CD4-positive, alpha-beta T cell treated with Interleukin-17A for 4 hours (primary cell): Measurements from ENCODE around the gene CD151.

Source experiments
- DNase-seq: peaks from one replicate; pipeline ENCODE4 v3.0.0-alpha.2; 2020; ENCODE audit warnings: mixed read lengths

The CD151 gene

DNA sequence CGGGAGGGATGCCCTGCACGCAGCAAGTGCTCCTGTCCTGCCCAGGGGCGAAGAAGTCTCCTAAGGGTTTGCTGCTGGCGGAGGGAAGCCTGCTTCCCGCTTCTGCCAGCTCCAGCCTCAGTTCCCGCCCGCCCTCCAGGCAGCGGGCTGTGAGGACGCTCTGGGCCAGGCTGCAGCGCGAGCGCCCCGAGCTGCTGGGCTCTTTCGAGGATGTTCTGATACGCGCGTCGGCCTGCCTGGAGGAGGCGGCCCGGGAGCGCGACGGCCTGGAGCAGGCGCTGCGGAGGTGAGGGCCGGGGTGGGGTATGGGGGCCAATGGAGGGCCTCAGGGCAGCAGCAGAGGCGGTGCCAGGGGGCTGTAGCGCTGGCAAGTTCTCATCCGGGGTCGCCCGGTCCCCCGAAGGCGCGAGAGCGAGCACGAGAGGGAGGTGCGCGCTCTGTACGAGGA is 2.9 kb upstream of the CD151 start:
- DNase-seq = peak; percentile 25

GRCh38 chr11:830295-831117 is 2.2 kb upstream of the CD151 start:
- DNase-seq = peak; percentile 69

DNA sequence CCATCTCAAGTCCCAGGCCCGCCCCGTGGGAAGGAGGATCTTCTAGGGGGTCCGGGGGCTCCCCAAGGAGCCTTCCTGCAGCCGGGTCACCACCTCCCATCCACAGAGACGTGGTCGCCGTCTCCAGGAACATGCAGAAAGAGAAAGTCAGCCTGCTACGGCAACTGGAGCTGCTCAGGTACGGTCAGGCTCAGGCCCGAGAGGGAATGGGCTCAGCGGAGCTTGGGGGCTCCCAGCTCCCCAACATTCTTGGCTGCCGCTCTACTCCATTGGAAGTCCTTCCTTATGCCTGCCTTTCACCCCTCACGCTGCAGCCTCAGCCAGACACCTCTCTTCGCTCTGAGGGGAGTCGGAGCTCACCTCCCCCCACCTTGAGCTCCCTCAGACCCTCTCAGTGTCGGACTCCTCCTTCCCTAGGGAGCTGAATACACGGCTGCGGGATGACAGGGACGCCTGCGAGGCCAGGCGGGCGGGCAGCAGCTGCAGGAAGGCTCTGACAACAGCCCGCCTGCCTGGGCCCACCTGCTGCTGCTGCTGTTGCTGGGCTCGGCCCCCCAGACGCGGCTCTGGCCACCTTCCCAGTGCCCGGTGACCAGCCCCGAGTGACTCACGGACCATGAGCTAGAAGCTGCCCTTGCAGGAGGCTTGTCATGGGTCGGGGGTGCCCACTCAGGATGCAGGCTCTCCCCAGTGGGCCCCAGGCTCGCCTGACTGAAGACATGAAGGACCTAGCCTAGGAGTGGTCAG is 1.5 kb upstream of the CD151 start:
- DNase-seq = no peak

- DNase-seq = no peak
These were observed 707 bp upstream of the CD151 start for GRCh38 chr11:831961-832528.

DNA sequence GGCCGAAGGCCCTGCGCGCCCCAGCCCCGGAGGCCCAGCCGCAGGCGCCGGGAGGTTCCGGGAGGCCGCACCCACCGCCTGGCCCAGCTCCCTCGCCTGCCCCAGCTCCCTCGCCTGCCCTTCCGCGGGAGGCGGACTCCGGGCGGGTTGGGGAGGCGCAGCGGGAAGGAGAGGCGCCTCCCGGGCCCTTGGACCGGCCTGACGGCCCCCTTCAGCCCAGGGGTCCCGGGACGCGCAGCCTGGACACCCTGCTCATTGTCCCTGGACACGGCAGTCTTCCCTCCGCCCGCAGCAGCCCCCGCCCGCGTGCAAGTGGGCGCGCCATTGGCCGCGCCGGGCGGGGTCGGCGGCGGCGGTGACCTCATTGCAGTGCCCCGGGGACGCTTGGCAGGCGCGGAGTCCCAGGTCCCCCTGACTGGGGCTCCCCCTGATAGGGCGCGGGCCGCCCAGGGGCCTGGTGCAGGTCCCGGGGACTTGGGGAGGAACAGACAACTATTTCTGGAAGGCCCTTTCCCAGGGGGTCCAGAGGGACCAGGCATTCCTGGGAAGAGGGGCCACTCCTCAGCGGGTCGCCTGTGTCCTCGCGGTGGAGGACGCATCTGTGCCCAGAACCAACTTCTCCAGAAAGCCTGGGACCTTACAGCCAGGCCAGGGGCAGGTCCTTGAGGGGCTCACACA is 501 bp downstream of the CD151 start:
- peak; percentile 40 for DNase-seq

DNA sequence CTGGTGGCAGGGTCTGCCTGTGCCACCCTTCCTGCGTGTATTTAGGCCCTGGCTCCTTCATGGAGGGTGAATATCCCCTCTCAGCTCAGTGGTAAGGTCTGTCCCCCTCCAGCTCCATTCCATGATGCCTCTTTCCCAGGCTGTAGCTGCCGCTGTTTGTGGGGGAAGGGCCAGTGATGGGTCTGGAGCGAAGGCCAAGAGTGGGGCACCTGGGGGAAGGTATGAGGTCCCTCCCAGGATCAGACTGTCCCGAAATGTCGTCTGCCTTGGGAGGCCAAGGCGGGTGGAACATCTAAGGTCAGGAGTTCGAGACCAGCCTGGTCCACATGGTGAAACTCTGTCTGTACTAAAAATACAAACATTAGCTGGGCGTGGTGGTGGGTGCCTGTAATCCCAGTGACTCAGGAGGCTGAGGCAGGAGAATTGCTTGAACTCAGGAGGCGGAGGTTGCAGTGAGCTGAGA is 1.1 kb downstream of the CD151 start:
- no peak for DNase-seq

DNA sequence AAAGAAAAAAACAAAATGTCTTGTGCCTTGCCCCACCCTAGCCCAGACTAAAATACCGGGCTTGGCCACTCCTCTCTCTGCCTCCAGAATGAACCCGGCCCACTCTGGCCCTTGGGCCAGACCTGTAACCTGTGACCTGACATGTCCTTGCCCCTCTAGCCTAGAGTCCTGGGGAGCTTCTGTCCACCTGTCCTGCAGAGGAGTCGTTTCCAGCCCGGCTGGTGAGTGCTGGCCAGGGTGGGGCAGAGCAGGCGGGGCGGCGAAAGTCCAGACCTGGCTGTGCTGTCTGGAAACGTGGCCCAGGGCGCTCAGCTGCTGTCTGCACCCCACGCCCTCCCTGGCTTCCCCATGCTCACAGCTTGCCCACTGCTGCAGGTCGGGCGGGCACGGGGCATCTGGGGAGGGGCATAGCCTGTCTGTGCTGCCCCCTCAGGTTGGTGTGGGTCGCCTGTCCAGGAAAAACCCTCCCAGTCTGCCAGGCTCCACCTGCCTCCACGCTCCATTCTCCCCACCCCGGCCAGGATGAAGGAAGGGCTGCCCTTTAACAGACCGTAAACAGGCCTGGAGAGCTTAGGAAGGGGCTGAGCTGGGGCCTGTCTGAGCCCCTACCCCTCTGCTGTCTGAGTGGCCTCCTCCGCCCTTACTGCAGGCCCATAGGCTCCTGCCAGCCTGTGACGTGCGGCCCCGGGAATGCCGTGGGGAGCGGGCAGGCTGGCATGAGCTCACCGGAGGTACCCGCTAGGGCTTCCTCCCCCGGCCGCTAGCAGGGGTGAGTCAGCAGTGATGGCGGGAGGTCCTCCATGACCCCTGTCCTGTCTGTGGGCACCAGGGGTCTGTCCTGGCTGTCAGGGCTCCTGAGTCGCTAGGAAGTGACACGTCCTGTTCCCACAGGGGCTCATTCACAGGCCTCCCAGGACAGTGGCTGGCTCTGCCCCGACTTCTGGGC is 1.9 kb downstream of the CD151 start:
- peak; percentile 22 for DNase-seq

DNA sequence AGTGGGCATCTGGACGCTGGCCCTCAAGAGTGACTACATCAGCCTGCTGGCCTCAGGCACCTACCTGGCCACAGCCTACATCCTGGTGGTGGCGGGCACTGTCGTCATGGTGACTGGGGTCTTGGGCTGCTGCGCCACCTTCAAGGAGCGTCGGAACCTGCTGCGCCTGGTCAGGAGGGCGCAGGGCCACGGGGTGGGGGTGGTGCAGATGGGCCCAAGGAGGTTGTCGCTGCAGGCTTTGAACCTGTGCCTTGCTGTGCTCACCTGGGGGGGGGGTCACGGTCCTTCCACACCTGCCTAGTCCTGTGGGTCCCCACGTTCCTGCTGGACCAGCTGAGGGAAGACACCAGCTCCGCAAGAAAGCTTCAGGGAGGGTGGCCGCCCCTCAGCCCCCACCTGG is 3.5 kb downstream of the CD151 start:
- DNase-seq = no peak

DNA sequence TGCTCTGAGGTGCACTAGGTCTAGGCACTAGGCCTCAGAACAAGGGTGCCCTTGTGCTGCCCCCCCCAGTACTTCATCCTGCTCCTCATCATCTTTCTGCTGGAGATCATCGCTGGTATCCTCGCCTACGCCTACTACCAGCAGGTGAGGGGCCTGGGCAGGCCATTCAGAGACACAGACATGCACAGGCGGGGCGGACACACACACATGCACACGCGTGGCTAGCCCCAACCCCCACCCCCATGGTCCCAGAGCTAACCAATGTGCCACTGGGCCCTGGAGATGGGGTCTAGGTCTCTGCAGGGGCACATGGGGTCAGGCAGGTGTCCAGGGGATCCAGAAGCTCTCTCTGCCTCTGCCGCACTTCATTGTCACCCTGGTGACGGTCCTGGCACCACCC is 3.9 kb downstream of the CD151 start:
- no peak for DNase-seq

DNA sequence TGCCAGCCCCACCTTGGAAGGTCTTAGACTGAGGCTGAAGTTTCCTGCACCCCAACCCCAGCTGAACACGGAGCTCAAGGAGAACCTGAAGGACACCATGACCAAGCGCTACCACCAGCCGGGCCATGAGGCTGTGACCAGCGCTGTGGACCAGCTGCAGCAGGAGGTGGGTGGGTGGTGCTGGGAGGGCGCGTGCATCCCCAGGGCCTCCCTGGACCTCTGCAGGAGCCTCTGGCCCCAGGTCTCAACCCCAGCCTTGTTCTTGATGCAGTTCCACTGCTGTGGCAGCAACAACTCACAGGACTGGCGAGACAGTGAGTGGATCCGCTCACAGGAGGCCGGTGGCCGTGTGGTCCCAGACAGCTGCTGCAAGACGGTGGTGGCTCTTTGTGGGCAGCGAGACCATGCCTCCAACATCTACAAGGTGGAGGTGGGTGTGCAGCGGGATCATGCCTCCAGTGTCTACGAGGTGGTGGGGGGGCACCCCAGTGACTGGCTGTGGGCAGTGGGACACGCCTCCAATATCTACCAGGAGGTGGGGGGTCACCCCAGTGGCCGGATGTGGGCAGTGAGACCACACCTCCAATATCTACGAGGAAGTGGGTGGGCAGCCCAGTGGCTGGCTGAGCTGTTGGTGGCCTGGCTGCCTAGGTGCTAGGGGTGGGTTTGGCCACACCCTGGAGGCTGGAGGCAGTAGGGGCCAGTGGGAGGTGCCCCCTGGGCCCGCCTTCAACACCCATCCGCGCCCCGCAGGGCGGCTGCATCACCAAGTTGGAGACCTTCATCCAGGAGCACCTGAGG is 4.6 kb downstream of the CD151 start:
- DNase-seq = no peak

DNA sequence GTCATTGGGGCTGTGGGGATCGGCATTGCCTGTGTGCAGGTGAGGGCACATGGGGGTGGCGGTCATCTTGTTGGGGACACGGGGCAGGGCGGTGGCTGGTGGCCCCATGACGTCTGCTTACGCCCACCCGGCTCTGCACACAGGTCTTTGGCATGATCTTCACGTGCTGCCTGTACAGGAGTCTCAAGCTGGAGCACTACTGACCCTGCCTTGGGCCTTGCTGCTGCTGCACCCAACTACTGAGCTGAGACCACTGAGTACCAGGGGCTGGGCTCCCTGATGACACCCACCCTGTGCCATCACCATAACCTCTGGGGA is 5.2 kb downstream of the CD151 start:
- no peak for DNase-seq

GRCh38 chr11:838441-839279 is 5.9 kb downstream of the CD151 start:
- DNase-seq = no peak

- DNase-seq = no peak
These were observed 6.5 kb downstream of the CD151 start for GRCh38 chr11:839280-839623.

DNA sequence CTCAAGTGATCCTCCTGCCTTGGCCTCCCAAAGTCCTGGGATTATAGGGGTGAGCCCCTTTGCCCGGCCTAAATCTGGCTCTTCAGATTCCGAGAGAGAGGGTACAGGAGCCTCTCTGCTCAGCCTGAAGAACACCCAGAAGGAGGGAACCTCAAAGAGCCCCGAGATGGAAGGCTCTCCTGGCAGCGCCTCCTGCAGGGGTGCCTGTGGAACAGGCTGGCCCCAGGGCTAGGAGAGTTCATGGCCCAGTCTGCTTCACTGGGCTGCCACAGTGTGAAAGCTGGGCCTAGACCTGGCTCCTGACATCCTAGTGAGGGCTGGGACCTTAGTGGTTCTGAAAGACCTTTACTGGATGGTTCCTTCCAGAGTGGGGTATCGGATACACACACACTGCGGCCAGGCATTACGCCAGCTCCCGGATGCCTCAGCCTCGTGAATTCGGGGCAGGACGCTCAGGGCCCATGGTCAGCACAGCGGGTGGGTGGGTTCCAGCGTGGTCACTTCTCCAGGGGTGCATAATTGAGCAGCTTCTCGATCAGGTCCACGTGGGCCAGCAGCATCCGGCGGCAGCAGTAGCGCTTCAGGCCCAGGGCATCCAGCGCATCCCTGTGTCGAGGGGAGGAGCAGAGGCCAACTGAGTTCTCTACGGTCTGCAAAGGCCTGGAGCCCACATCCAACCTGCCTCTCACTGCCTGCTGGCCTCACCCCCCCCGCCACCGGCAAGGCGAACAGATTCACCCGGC is 7.3 kb downstream of the CD151 start:
- DNase-seq = no peak

DNA sequence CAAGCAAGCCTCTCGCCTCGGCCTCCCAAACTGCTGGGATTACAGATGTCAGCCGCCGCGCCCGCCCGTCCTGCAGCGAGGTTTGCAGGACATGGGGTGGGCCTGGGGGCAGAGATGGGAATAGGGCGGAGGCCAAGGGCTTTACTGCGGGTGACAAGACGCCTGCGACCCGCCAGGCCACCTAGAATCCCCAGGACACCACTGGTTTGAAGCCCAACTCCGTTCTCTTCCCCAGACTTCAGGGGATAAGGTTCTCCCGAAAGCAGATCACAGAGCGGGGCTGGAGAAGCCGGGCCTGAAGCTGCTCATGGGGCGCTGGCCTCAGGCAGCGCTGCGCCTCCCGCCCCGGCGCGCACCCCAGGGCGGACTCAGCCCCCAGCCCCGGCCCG is 9.2 kb downstream of the CD151 start:
- no peak for DNase-seq

- peak; percentile 92 for DNase-seq
These were observed 9.7 kb downstream of the CD151 start, which contains the start of the genes POLR2L and TSPAN4 for GRCh38 chr11:842370-843002. POLR2L (minus strand) TSS chr11:842529; CDS start chr11:842508, 21 bp downstream. TSPAN4 (plus strand) TSS chr11:842852; CDS start chr11:850305, 7,453 bp downstream.

GRCh38 chr11:843086-843734 is 10.5 kb downstream of the CD151 start:
- DNase-seq = peak; percentile 23
